K562 (cell line): ENCODE results near the gene RNF115. TPM values are rescaled to one million over a fixed set of nuclear protein-coding genes. Genes with fewer than 3 reads are reported as not detected.

ENCODE experiments used
- ARNT ChIP-seq, 2 experiments: fragments of 450-650 bp; IDR thresholded peaks; 2 replicates each; pipeline ENCODE4 v1.6.1; 2016; ENCODE audit warnings: mild to moderate bottlenecking in 1 of 2
- CBX3 ChIP-seq, 2 experiments: IDR thresholded peaks; 1 replicate in 1 of 2; 2 replicates in 1 of 2; pipeline ENCODE4 v1.6.1; 2012; ENCODE audit warnings: inconsistent platforms in 2 of 2, low read length in 2 of 2, borderline replicate concordance in 1 of 2, control low read depth in 1 of 2
- CC2D1A ChIP-seq: fragments of 450-650 bp; IDR thresholded peaks from 2 replicates; pipeline ENCODE4 v1.6.1; 2017; ENCODE audit warnings: mild to moderate bottlenecking
- E2F3 ChIP-seq: fragments of 250-450 bp; sonication (Bioruptor Pico); IDR thresholded peaks from 2 replicates; pipeline ENCODE4 v1.4.0; 2020; ENCODE audit warnings: mild to moderate bottlenecking
- ZNF280B ChIP-seq: fragments of 250-450 bp; sonication (Bioruptor Pico); IDR thresholded peaks from 2 replicates; pipeline ENCODE4 v1.5.1; 2021; ENCODE audit warnings: mild to moderate bottlenecking
- ZNF77 ChIP-seq: fragments of 250-450 bp; sonication (Bioruptor Pico); IDR thresholded peaks from 2 replicates; pipeline ENCODE4 v1.5.0; 2020
- polyA plus RNA-seq, 8 experiments: library from polyadenylated mRNA; depleted of rRNA in 4 of 8; stranded (reverse) in 5 of 8; unstranded in 3 of 8; fragments of >200 nt; fragmentation: Nextera tagmentation in 2 of 8; fragmentation: Illumina TruSeq in 1 of 8; extraction: Ambion mirVana in 2 of 8; extraction: Trizol in 1 of 8; gene quantifications; 2 replicates each; pipeline versions ENCODE4 v1.2.1 to v1.2.3, GENCODE V29; 2011 to 2014; ENCODE audit warnings: inconsistent platforms in 1 of 8, missing spikeins in 1 of 8
- total RNA-seq, 7 experiments: library from RNA; depleted of rRNA in 6 of 7; stranded (reverse); fragments of >200 nt in 6 of 7; fragmentation: Illumina TruSeq in 2 of 7; extraction: Trizol in 2 of 7; gene quantifications; 2 replicates each; pipeline versions ENCODE4 v1.2.1 to v1.2.3, GENCODE V29; 2011 to 2021; ENCODE audit warnings: low replicate concordance in 1 of 7
- TF ChIP-seq, protein P1 (sequence below): sonication (generic); formaldehyde crosslinking; IDR thresholded peaks from 2 replicates; pipeline ENCODE4 v1.8.0; 2022; ENCODE audit warnings: mild to moderate bottlenecking, missing genetic modification reagents
- TF ChIP-seq, protein P2 (sequence below): fragments of 250-450 bp; sonication (Bioruptor Pico); IDR thresholded peaks from 2 replicates; pipeline ENCODE4 v1.5.0; 2021; ENCODE audit warnings: mild to moderate bottlenecking, borderline replicate concordance
- TF ChIP-seq, protein P3 (sequence below), 2 experiments: fragments of 200-800 bp in 1 of 2; sonication (Bioruptor generic) in 1 of 2; sonication (generic) in 1 of 2; formaldehyde crosslinking in 1 of 2; IDR thresholded peaks in 1 of 2; conservative IDR thresholded peaks in 1 of 2; 2 replicates each; pipeline versions ENCODE4 v1.5.0 to v1.6.1; 2016 to 2020; ENCODE audit warnings: missing compliant biosample characterization in 1 of 2, missing genetic modification characterization in 1 of 2, missing genetic modification reagents in 1 of 2

RNF115 gene
- total and polyA plus RNA-seq, 9 of the 15 experiments (the other 6 are each of a cell fraction or from before 2014, with no cell fraction given): 1.9 to 14.3 (median 9.5) TPM

DNA sequence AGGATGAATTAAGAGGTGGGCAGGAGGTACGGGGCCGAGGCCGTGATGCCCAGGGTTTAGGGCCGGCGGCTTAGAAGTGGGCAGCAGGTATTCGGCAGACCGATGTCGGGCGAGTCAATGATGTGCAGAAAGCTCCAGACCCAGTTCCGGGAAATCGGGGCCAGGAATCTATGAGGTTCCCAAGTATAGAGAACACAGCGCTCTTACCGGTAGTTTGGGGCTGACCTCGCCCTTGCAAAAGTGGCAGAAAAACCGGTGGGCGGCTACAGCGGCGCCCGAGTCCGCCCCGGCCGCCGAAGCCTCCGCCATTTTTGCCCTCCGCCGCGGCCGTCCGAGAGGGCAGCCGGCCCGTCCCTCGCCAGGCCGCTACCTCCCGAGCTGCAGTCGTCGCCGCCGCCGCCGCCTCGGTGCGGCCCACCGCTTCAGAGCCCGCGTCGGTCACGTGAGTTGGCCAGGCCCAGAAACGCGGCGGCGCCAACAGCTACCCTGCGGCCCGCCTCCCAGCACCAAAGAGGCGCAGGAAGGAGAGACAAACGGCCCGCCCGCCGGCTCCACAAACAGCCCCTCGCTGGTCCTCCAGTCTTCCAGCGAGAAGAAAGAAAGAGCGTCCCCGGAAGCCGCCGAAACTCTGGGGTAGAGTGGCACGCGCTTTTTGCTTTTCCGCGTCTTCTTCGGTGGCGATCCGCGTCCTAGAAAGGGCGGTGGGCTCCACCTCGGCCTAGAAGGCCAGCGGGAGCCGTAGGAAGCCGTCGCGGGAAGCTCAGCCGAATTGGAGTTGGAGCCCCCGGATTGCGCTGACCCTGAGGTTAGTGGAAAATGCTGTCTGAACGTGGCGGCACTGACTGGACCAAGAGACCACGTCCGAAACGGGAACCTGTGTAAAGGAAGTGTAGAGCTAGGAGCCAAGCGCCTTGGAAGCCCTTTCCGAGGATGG lies at the start of gene RNF115, which contains the start of gene POLR3C (continued):
- peak; percentile 25; the same call in 1 of the 2 replicates for TF ChIP-seq CC2D1A
- TF ChIP-seq, protein P1, sequence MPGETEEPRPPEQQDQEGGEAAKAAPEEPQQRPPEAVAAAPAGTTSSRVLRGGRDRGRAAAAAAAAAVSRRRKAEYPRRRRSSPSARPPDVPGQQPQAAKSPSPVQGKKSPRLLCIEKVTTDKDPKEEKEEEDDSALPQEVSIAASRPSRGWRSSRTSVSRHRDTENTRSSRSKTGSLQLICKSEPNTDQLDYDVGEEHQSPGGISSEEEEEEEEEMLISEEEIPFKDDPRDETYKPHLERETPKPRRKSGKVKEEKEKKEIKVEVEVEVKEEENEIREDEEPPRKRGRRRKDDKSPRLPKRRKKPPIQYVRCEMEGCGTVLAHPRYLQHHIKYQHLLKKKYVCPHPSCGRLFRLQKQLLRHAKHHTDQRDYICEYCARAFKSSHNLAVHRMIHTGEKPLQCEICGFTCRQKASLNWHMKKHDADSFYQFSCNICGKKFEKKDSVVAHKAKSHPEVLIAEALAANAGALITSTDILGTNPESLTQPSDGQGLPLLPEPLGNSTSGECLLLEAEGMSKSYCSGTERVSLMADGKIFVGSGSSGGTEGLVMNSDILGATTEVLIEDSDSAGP: no peak
- TF ChIP-seq ZNF280B (CRISPR knock-in tag): no peak
- peak in 1 of 2 experiments; percentile 11; a peak in 1 of 3 replicates for TF ChIP-seq CBX3 (IDR thresholded peaks at IDR 0.05; ENCODE audit: borderline replicate concordance in 1 of 2, low read length in 2 of 2)
- TF ChIP-seq, protein P2, sequence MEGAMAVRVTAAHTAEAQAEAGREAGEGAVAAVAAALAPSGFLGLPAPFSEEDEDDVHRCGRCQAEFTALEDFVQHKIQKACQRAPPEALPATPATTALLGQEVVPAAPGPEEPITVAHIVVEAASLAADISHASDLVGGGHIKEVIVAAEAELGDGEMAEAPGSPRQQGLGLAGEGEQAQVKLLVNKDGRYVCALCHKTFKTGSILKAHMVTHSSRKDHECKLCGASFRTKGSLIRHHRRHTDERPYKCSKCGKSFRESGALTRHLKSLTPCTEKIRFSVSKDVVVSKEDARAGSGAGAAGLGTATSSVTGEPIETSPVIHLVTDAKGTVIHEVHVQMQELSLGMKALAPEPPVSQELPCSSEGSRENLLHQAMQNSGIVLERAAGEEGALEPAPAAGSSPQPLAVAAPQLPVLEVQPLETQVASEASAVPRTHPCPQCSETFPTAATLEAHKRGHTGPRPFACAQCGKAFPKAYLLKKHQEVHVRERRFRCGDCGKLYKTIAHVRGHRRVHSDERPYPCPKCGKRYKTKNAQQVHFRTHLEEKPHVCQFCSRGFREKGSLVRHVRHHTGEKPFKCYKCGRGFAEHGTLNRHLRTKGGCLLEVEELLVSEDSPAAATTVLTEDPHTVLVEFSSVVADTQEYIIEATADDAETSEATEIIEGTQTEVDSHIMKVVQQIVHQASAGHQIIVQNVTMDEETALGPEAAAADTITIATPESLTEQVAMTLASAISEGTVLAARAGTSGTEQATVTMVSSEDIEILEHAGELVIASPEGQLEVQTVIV (CRISPR knock-in tag): no peak
- TF ChIP-seq, protein P3, sequence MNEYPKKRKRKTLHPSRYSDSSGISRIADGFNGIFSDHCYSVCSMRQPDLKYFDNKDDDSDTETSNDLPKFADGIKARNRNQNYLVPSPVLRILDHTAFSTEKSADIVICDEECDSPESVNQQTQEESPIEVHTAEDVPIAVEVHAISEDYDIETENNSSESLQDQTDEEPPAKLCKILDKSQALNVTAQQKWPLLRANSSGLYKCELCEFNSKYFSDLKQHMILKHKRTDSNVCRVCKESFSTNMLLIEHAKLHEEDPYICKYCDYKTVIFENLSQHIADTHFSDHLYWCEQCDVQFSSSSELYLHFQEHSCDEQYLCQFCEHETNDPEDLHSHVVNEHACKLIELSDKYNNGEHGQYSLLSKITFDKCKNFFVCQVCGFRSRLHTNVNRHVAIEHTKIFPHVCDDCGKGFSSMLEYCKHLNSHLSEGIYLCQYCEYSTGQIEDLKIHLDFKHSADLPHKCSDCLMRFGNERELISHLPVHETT (CRISPR knock-in tag; conservative IDR thresholded peaks at IDR 0.05 in 1 of 2, IDR thresholded peaks at IDR 0.05 in 1 of 2): peak in 1 of 2 experiments; percentile 87; a peak in 2 of 4 replicates
- TF ChIP-seq E2F3 (CRISPR knock-in tag): peak; percentile 77
- TF ChIP-seq ARNT (IDR thresholded peaks at IDR 0.05): peak; percentile 41 to 65; a peak in 2 of 4 replicates
- no peak for TF ChIP-seq ZNF77 (CRISPR knock-in tag)
